AG04450 (cell line): ENCODE results near the gene OBSCN. TPM values are rescaled to one million over a fixed set of nuclear protein-coding genes. Genes with fewer than 3 reads are reported as not detected.
"Not testable (repeated sequence)": the region's sequence is repeated elsewhere in the genome, so short reads cannot be mapped to it uniquely, and the experiment has no call there.

Experiments used
- CTCF ChIA-PET: fragments of 300-600, 350-600 bp; formaldehyde crosslinking; extraction: SDS; loops from one replicate; lab custom pipeline; 2022; ENCODE audit warnings: antibody characterized with exemption, inconsistent platforms; lab: Charles Lee
- POLR2A ChIA-PET: fragments of 350-600 bp; formaldehyde crosslinking; extraction: SDS; loops from one replicate; lab custom pipeline; 2021; ENCODE audit warnings: antibody characterized with exemption, inconsistent platforms; lab: Yijun Ruan, JAX
- DNase-seq: peaks from one replicate; pipeline ENCODE4 v3.0.0-alpha.2; 2011; ENCODE audit warnings: low read depth, low spot score
- H3K27ac ChIP-seq: one replicate; pipeline ENCODE4 v1.5.1; 2012; ENCODE audit warnings: low read depth, low read length, control low read depth
- H3K27me3 ChIP-seq: one replicate; pipeline ENCODE4 v1.6.0; 2012; ENCODE audit warnings: low read length; ENCODE audit not compliant: control insufficient read depth, insufficient read depth
- H3K4me3 ChIP-seq: 2 replicates; pipeline ENCODE4 v1.5.1; 2011; ENCODE audit warnings: mild to moderate bottlenecking, low read depth, low read length, control low read depth
- H3K9me3 ChIP-seq: 2 replicates; pipeline ENCODE4 v1.5.1; 2012; ENCODE audit warnings: low read length; ENCODE audit not compliant: control insufficient read depth, insufficient read depth
- CTCF ChIP-seq: IDR thresholded peaks from 2 replicates; pipeline ENCODE4 v1.5.1; 2011; ENCODE audit warnings: low read depth, low read length, control low read depth, inconsistent platforms
- polyA plus RNA-seq: library from polyadenylated mRNA; depleted of rRNA; stranded (reverse); fragments of >200 nt; gene quantifications from 2 replicates; pipeline ENCODE4 v1.2.3, GENCODE V29; 2011

Gene OBSCN
- polyA plus RNA-seq, 1 experiment, result 3.9 TPM

- Histone ChIP-seq H3K27me3 (no peaks in the 10 kb centered on the region), H3K27ac (no peak overlapping the region), H3K9me3 (peaks cover 9% of the 10 kb centered on the region; the same call in 1 of the 2 replicates), H3K4me3 (no peak overlapping the region)
- no peak for TF ChIP-seq CTCF
- ChIA-PET CTCF (no interaction called here), POLR2A (no interaction called here)
- DNase-seq, result no peak
These were observed 55.8 kb downstream of the OBSCN start for GRCh38 chr1:228263636-228264035.

GRCh38 chr1:228264090-228264829, 56.4 kb downstream of the OBSCN start:
- H3K4me3 ChIP-seq, result no peak overlapping the region
- no peaks in the 10 kb centered on the region for H3K27me3 ChIP-seq
- ChIA-PET POLR2A (no interaction called here), CTCF (no interaction called here)
- peaks cover 7% of the 10 kb centered on the region; the same call in 1 of the 2 replicates for H3K9me3 ChIP-seq
- DNase-seq, result no peak
- no peak overlapping the region for H3K27ac ChIP-seq
- no peak for TF ChIP-seq CTCF

- DNase-seq, result no peak
- Histone ChIP-seq H3K27me3 (no peaks in the 10 kb centered on the region), H3K4me3 (no peak overlapping the region), H3K9me3 (peaks cover 4% of the 10 kb centered on the region; the same call in 1 of the 2 replicates), H3K27ac (no peak overlapping the region)
- TF ChIP-seq CTCF, result no peak
- CTCF ChIA-PET, result no interaction called here
- POLR2A ChIA-PET, result no interaction called here
These were observed 57.3 kb downstream of the OBSCN start for GRCh38 chr1:228265167-228265566.

GRCh38 chr1:228267962-228268880, 60.4 kb downstream of the OBSCN start:
- Histone ChIP-seq H3K9me3 (no peaks in the 10 kb centered on the region; the same call in 1 of the 2 replicates), H3K27ac (no peak overlapping the region), H3K4me3 (no peak overlapping the region), H3K27me3 (no peaks in the 10 kb centered on the region)
- DNase-seq, result no peak
- ChIA-PET POLR2A (no interaction called here), CTCF (interaction anchor here (1.2 kb wide), 1 partner anchor 102 kb away, joined by 3 read pairs; no protein-coding TSS in a partner anchor)
- TF ChIP-seq CTCF, result no peak

- no peak for TF ChIP-seq CTCF
- CTCF ChIA-PET, result interaction anchor here (1.2 kb wide), 1 partner anchor 102 kb away, joined by 3 read pairs; no protein-coding TSS in a partner anchor
- Histone ChIP-seq H3K27me3 (no peaks in the 10 kb centered on the region), H3K4me3 (no peak overlapping the region), H3K27ac (no peak overlapping the region), H3K9me3 (no peaks in the 10 kb centered on the region; the same call in 1 of the 2 replicates)
- no peak for DNase-seq
- POLR2A ChIA-PET, result no interaction called here
These were observed 61.0 kb downstream of the OBSCN start for GRCh38 chr1:228268881-228269265.

GRCh38 chr1:228269431-228269830, 61.6 kb downstream of the OBSCN start:
- H3K9me3 ChIP-seq, DNase-seq, H3K27ac ChIP-seq, H3K4me3 ChIP-seq, CTCF ChIA-PET, H3K27me3 ChIP-seq: not testable (repeated sequence)
- POLR2A ChIA-PET, result interaction anchor here (0.6 kb wide), 1 partner anchor 106 kb away, joined by 3 read pairs; no protein-coding TSS in a partner anchor
